ENCODE data around the gene CDK6.
"Not testable (repeated sequence)": the region's sequence is repeated elsewhere in the genome, so short reads cannot be mapped to it uniquely, and the experiment has no call there.

Gene CDK6

GRCh38 chr7:92763636-92764423 is 72.5 kb downstream of the CDK6 start:
- no peaks in the 10 kb centered on the region for H3K27me3 ChIP-seq (ENCODE audit: control insufficient read depth, insufficient read depth, low read length)
- no peaks in the 10 kb centered on the region for H3K9me3 ChIP-seq (ENCODE audit: control insufficient read depth, insufficient read depth, low read length)
- no CpG with 5 or more reads among the region's 4 CpGs for WGBS (ENCODE audit: insufficient coverage, insufficient read length)
- no peaks in the 10 kb centered on the region for H3K36me3 ChIP-seq (ENCODE audit: control insufficient read depth, insufficient read depth, low read length)
- no peak overlapping the region for H3K4me3 ChIP-seq (ENCODE audit: low read length)
- H3K4me1 ChIP-seq (ENCODE audit: control insufficient read depth, insufficient read depth, low read length): peaks cover 13% of the 10 kb centered on the region; the same call in 1 of the 2 replicates
- H3K27ac ChIP-seq (ENCODE audit: low read length): no peak overlapping the region
- DNase-seq (ENCODE audit: low read depth, low spot score): peak; percentile 84

- DNase-seq (ENCODE audit: low read depth, low spot score): no peak
- peaks cover 9% of the 10 kb centered on the region; the same call in 1 of the 2 replicates for H3K4me1 ChIP-seq (ENCODE audit: control insufficient read depth, insufficient read depth, low read length)
- H3K27ac ChIP-seq (ENCODE audit: low read length): no peak overlapping the region
- no CpG with 5 or more reads among the region's 3 CpGs for WGBS (ENCODE audit: insufficient coverage, insufficient read length)
- no peaks in the 10 kb centered on the region for H3K27me3 ChIP-seq (ENCODE audit: control insufficient read depth, insufficient read depth, low read length)
- no peaks in the 10 kb centered on the region for H3K9me3 ChIP-seq (ENCODE audit: control insufficient read depth, insufficient read depth, low read length)
- no peaks in the 10 kb centered on the region for H3K36me3 ChIP-seq (ENCODE audit: control insufficient read depth, insufficient read depth, low read length)
- H3K4me3 ChIP-seq (ENCODE audit: low read length): no peak overlapping the region
Observed at GRCh38 chr7:92762851-92763250, 73.5 kb downstream of the CDK6 start.

- H3K4me1 ChIP-seq (ENCODE audit: control insufficient read depth, insufficient read depth, low read length): peaks cover 10% of the 10 kb centered on the region; the same call in 1 of the 2 replicates
- H3K4me3 ChIP-seq (ENCODE audit: low read length): no peak overlapping the region
- no peak for DNase-seq (ENCODE audit: low read depth, low spot score)
- no peaks in the 10 kb centered on the region for H3K9me3 ChIP-seq (ENCODE audit: control insufficient read depth, insufficient read depth, low read length)
- H3K27me3 ChIP-seq (ENCODE audit: control insufficient read depth, insufficient read depth, low read length): no peaks in the 10 kb centered on the region
- no peak overlapping the region for H3K27ac ChIP-seq (ENCODE audit: low read length)
- H3K36me3 ChIP-seq (ENCODE audit: control insufficient read depth, insufficient read depth, low read length): no peaks in the 10 kb centered on the region
Observed at GRCh38 chr7:92761391-92762097, 74.8 kb downstream of the CDK6 start.

DNA sequence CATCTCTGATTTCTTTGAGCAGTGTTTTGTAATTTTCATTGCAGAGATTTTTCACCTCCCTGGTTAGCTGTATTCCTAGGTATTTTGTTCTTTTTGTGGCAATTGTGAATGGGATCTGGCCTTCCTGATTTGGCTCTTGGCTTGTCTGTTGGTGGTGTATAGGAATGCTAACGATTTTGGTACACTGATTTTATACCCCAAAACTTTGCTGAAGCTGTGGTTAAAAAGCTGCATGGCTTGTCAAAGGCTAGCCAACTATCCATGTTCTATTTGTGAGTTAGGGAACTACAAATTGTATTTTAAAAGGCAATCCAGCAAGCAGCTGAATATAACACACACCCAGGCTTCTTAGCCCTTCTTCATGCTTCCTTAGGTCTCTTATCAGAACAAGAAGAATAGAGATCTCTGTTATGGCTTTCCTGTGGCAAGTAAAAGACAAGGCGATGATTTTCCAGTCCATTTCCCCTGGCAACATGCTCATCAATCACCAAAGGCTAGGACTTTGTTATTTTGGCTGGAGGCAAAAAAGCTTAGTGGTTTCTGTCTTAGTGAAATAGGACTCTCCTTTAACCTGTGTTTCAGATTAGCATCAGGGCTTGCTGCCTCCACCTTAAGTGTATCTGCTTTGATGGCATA is 77.5 kb downstream of the CDK6 start:
- no peak overlapping the region for H3K27ac ChIP-seq (ENCODE audit: low read length)
- H3K27me3 ChIP-seq (ENCODE audit: control insufficient read depth, insufficient read depth, low read length): no peaks in the 10 kb centered on the region
- no peaks in the 10 kb centered on the region for H3K9me3 ChIP-seq (ENCODE audit: control insufficient read depth, insufficient read depth, low read length)
- H3K36me3 ChIP-seq (ENCODE audit: control insufficient read depth, insufficient read depth, low read length): no peaks in the 10 kb centered on the region
- H3K4me3 ChIP-seq (ENCODE audit: low read length): no peak overlapping the region
- DNase-seq (ENCODE audit: low read depth, low spot score): no peak
- peaks cover 4% of the 10 kb centered on the region; the same call in 1 of the 2 replicates for H3K4me1 ChIP-seq (ENCODE audit: control insufficient read depth, insufficient read depth, low read length)
- WGBS (ENCODE audit: insufficient coverage, insufficient read length): no CpG with 5 or more reads among the region's 2 CpGs

- not testable (repeated sequence) for H3K4me3 ChIP-seq (ENCODE audit: low read length); H3K27ac ChIP-seq (ENCODE audit: low read length); H3K4me1 ChIP-seq (ENCODE audit: control insufficient read depth, insufficient read depth, low read length); H3K9me3 ChIP-seq (ENCODE audit: control insufficient read depth, insufficient read depth, low read length); H3K36me3 ChIP-seq (ENCODE audit: control insufficient read depth, insufficient read depth, low read length); H3K27me3 ChIP-seq (ENCODE audit: control insufficient read depth, insufficient read depth, low read length); DNase-seq (ENCODE audit: low read depth, low spot score)
- WGBS (ENCODE audit: insufficient coverage, insufficient read length): no CpG with 5 or more reads among the region's 3 CpGs
Observed at GRCh38 chr7:92757311-92757910, 79.0 kb downstream of the CDK6 start.

- Histone ChIP-seq H3K27me3 (ENCODE audit: control insufficient read depth, insufficient read depth, low read length) (no peaks in the 10 kb centered on the region), H3K4me3 (ENCODE audit: low read length) (no peak overlapping the region), H3K36me3 (ENCODE audit: control insufficient read depth, insufficient read depth, low read length) (no peaks in the 10 kb centered on the region), H3K9me3 (ENCODE audit: control insufficient read depth, insufficient read depth, low read length) (no peaks in the 10 kb centered on the region), H3K4me1 (ENCODE audit: control insufficient read depth, insufficient read depth, low read length) (peaks cover 3% of the 10 kb centered on the region; the same call in 1 of the 2 replicates), H3K27ac (ENCODE audit: low read length) (no peak overlapping the region)
- DNase-seq (ENCODE audit: low read depth, low spot score): no peak
- no CpG with 5 or more reads among the region's 4 CpGs for WGBS (ENCODE audit: insufficient coverage, insufficient read length)
Observed at GRCh38 chr7:92755680-92756079, 80.7 kb downstream of the CDK6 start.

DNA sequence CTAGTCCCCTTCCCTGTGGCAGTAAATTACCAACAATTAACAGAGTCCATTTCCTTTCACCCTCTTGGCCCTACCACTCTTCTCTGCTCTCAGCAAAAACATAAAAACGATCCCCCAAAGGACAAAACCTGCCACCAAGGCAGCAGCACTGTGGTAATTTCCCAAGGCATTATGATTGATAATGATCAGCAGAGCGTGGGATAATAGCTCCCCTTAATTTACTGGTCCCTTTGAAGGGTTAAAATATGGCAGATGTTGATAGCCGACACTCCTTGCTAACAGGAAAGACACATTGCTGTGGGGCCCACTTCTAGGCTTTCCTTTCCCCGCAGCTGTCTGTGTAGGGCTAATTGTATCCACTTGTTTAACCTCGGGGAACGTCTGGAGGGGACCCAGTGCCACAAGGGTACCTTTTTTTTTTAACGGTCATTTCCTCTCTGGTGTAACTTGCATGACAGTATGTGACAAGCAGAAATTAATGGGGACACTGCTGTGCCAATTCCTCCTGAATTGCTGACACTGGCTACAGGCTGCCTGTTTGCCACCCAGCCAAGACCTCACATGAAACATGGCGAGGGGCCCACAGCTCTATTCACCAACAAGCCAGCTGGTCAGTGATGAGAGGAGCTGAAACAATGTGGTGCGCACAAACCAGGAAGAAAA is 81.3 kb downstream of the CDK6 start:
- H3K27ac ChIP-seq (ENCODE audit: low read length): no peak overlapping the region
- DNase-seq (ENCODE audit: low read depth, low spot score): no peak
- WGBS (ENCODE audit: insufficient coverage, insufficient read length): no CpG with 5 or more reads among the region's 9 CpGs

GRCh38 chr7:92753614-92754013 is 82.8 kb downstream of the CDK6 start:
- no peaks in the 10 kb centered on the region for H3K36me3 ChIP-seq (ENCODE audit: control insufficient read depth, insufficient read depth, low read length)
- no peak overlapping the region for H3K27ac ChIP-seq (ENCODE audit: low read length)
- no CpG with 5 or more reads among the region's 3 CpGs for WGBS (ENCODE audit: insufficient coverage, insufficient read length)

More for the DNA sequence above, 81.3 kb downstream of the CDK6 start:
- Histone ChIP-seq H3K27me3 (ENCODE audit: control insufficient read depth, insufficient read depth, low read length) (no peaks in the 10 kb centered on the region), H3K4me1 (ENCODE audit: control insufficient read depth, insufficient read depth, low read length) (peaks cover 4% of the 10 kb centered on the region; the same call in 1 of the 2 replicates), H3K4me3 (ENCODE audit: low read length) (no peak overlapping the region), H3K36me3 (ENCODE audit: control insufficient read depth, insufficient read depth, low read length) (no peaks in the 10 kb centered on the region), H3K9me3 (ENCODE audit: control insufficient read depth, insufficient read depth, low read length) (no peaks in the 10 kb centered on the region)

GRCh38 chr7:92751902-92752901 is 84.2 kb downstream of the CDK6 start:
- Histone ChIP-seq H3K36me3 (ENCODE audit: control insufficient read depth, insufficient read depth, low read length) (no peaks in the 10 kb centered on the region), H3K27me3 (ENCODE audit: control insufficient read depth, insufficient read depth, low read length) (no peaks in the 10 kb centered on the region), H3K4me3 (ENCODE audit: low read length) (no peak overlapping the region), H3K4me1 (ENCODE audit: control insufficient read depth, insufficient read depth, low read length) (peaks cover 5% of the 10 kb centered on the region; the same call in 1 of the 2 replicates), H3K9me3 (ENCODE audit: control insufficient read depth, insufficient read depth, low read length) (no peaks in the 10 kb centered on the region), H3K27ac (ENCODE audit: low read length) (no peak overlapping the region)
- no CpG with 5 or more reads among the region's 4 CpGs for WGBS (ENCODE audit: insufficient coverage, insufficient read length)
- no peak for DNase-seq (ENCODE audit: low read depth, low spot score)

More at GRCh38 chr7:92753614-92754013, 82.8 kb downstream of the CDK6 start:
- DNase-seq (ENCODE audit: low read depth, low spot score): no peak
- Histone ChIP-seq H3K9me3 (ENCODE audit: control insufficient read depth, insufficient read depth, low read length) (no peaks in the 10 kb centered on the region), H3K4me1 (ENCODE audit: control insufficient read depth, insufficient read depth, low read length) (peaks cover 3% of the 10 kb centered on the region; the same call in 1 of the 2 replicates), H3K27me3 (ENCODE audit: control insufficient read depth, insufficient read depth, low read length) (no peaks in the 10 kb centered on the region), H3K4me3 (ENCODE audit: low read length) (no peak overlapping the region)
